HUES64 (cell line): Measurements from ENCODE around the gene PLA2G4B.
A peak's percentile ranks its signal among the peaks of the same experiment; 100 is the strongest.

ENCODE experiments used
- H3K27ac ChIP-seq: 2 replicates; pipeline ENCODE4 v1.7.0; 2013; ENCODE audit warnings: low read depth, low read length, inconsistent platforms
- H3K27me3 ChIP-seq: 2 replicates; pipeline ENCODE4 v1.6.1; 2013; ENCODE audit warnings: mild to moderate bottlenecking, low read length; ENCODE audit not compliant: insufficient read depth
- H3K36me3 ChIP-seq: 2 replicates; pipeline ENCODE4 v1.6.1; 2013; ENCODE audit warnings: mild to moderate bottlenecking, low read length; ENCODE audit not compliant: insufficient read depth
- H3K4me1 ChIP-seq: 2 replicates; pipeline ENCODE4 v1.6.1; 2013; ENCODE audit warnings: mild to moderate bottlenecking, low read length, moderate library complexity; ENCODE audit not compliant: insufficient read depth
- H3K4me3 ChIP-seq: 2 replicates; pipeline ENCODE4 v1.5.1; 2013; ENCODE audit warnings: mild to moderate bottlenecking, low read length, moderate library complexity
- H3K9ac ChIP-seq: 2 replicates; pipeline ENCODE4 v1.6.1; 2013; ENCODE audit warnings: mild to moderate bottlenecking, low read depth, low read length
- H3K9me3 ChIP-seq: 2 replicates; pipeline ENCODE4 v1.6.1; 2013; ENCODE audit warnings: low read depth, low read length; ENCODE audit not compliant: insufficient read depth
- WGBS: fragments of 150-250, 120-280 bp; methylation state at CpG from one replicate; pipeline ENCODE4 v1.1.7; 2013; ENCODE audit warnings: missing lambda C conversion rate; 5-methylcytosine and 5-hydroxymethylcytosine counted together

Gene PLA2G4B

DNA sequence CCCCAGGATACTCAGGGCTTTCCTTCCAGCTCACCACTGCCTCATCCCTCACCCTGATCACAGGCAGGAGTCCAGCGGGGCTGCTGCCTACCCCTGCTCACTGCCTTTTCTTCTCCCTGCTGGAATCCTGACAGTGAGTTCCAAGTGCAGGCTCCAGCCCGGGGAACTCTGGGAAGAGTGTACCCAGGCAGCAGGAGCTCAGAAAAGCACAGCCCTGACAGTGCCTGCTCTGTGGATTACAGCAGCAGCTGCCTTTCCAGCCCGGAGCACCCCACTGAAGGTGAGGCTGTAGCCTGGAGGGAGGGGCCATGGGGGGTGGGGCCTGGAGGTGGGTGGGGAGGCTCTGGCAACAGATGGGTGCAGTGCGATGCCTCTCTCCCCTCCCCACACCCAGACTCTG, 16.8 kb upstream of the PLA2G4B start:
- peaks cover 6% of the 10 kb centered on the region; the same call in 1 of the 2 replicates for H3K4me1 ChIP-seq
- H3K36me3 ChIP-seq = peaks cover 23% of the 10 kb centered on the region

DNA sequence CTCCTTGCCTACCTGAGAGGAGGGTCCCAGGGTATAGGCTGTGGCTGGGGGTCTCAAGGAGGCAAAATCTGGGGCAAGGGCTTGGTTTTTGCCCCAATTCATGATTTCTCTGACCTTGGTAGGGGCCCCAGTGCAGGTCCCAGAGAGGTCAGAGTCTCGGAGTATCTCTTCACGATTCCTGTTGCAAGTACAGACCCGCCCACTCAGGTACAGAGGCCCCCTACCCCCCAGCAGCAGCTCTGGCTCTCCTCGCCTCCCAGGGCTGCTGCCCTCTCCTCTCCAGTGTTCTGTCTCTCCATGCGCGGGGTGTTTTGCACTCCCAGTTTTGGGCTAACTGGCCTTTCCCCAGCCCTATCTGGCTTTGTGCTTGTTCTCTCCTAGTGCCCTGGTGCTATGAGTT, 16.2 kb upstream of the PLA2G4B start:
- 90% methylated on average over 6 of the region's 6 CpGs for WGBS

More for the DNA sequence above, 16.8 kb upstream of the PLA2G4B start:
- H3K4me3 ChIP-seq = no peak overlapping the region
- no peaks in the 10 kb centered on the region for H3K9me3 ChIP-seq
- no peak overlapping the region for H3K27ac ChIP-seq
- H3K27me3 ChIP-seq = no peaks in the 10 kb centered on the region
- H3K9ac ChIP-seq = no peak overlapping the region
- WGBS = 91% methylated on average over 3 of the region's 4 CpGs

DNA sequence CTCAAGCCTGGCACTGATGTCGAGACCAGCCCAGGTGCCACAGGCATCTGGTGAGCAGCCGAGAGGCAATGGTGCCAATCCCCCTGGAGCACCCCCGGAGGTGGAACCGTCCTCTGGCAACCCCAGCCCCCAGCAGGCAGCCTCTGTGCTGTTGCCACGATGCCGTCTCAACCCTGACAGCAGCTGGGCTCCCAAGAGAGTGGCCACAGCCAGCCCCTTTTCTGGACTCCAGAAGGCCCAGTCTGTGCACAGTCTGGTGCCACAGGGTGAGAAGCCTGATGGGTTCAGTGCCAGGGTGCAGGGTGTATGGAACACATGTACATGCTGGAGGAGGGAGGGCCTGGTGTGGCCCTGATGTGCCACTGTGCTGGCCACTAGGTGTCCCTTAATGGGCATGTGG, 15.7 kb upstream of the PLA2G4B start:
- 92% methylated on average over 6 of the region's 6 CpGs for WGBS

More for the DNA sequence above, 16.2 kb upstream of the PLA2G4B start:
- Histone ChIP-seq H3K4me1 (peaks cover 6% of the 10 kb centered on the region; the same call in 1 of the 2 replicates), H3K9ac (no peak overlapping the region), H3K27me3 (no peaks in the 10 kb centered on the region), H3K36me3 (peaks cover 22% of the 10 kb centered on the region), H3K27ac (no peak overlapping the region), H3K4me3 (no peak overlapping the region), H3K9me3 (no peaks in the 10 kb centered on the region)

DNA sequence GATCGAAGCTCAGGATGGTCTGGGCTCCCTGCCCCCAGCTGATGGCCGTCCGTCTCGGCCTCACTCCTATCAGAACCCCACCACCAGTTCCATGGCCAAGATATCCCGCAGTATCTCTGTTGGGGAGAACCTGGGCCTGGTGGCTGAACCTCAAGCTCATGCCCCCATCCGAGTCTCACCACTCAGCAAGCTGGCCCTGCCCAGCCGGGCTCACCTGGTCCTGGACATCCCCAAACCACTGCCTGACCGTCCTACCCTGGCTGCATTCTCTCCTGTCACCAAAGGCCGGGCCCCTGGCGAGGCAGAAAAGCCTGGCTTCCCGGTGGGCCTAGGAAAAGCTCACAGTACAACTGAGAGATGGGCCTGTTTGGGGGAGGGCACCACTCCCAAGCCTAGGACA, 15.1 kb upstream of the PLA2G4B start:
- 94% methylated on average over 11 of the region's 11 CpGs for WGBS
- Histone ChIP-seq H3K9ac (no peak overlapping the region), H3K4me1 (peaks cover 6% of the 10 kb centered on the region; the same call in 1 of the 2 replicates), H3K9me3 (no peaks in the 10 kb centered on the region), H3K27me3 (no peaks in the 10 kb centered on the region), H3K4me3 (no peak overlapping the region), H3K36me3 (peaks cover 12% of the 10 kb centered on the region; the same call in 1 of the 2 replicates), H3K27ac (no peak overlapping the region)

More for the DNA sequence above, 15.7 kb upstream of the PLA2G4B start:
- H3K4me1 ChIP-seq = peaks cover 6% of the 10 kb centered on the region; the same call in 1 of the 2 replicates
- H3K27ac ChIP-seq = no peak overlapping the region
- no peaks in the 10 kb centered on the region for H3K9me3 ChIP-seq
- H3K4me3 ChIP-seq = no peak overlapping the region
- H3K9ac ChIP-seq = no peak overlapping the region
- no peaks in the 10 kb centered on the region for H3K27me3 ChIP-seq
- H3K36me3 ChIP-seq = peaks cover 18% of the 10 kb centered on the region; the same call in 1 of the 2 replicates

DNA sequence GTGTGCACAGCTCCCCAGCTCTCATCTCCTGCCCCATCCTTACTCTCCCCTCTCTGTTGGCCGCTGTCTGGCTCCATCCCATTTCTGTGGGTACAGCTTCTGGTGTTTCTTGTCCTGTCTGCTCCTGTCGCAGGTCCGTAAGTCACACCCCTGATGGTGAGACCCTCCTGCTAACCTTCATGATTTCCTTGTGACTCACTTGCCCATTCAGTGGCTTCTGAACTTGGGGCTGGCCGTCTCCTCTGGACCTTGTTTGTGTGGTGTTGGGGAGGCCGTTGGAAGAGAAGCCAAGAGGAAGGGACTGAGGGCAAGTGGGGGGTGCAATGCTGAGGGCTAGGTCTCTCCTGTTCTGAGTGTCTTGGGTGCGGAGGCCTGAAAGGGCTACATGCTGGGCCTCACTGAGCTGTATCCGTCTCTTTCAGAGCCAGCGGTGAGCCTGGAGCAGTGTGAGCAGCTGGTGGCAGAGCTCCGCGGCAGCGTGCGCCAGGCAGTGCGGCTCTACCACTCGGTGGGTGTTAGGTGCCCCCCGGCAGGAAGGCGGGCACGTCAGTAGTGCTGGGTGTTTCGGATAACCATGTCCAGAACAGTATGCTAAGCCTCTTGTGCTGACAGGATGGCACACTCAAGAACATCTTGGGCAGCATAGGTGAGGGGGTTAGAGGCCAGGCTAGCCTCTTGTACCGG, 14.4 kb upstream of the PLA2G4B start:
- Histone ChIP-seq H3K9ac (no peak overlapping the region), H3K4me3 (no peak overlapping the region), H3K4me1 (peaks cover 10% of the 10 kb centered on the region; the same call in 1 of the 2 replicates), H3K27ac (no peak overlapping the region), H3K9me3 (no peaks in the 10 kb centered on the region), H3K36me3 (peaks cover 11% of the 10 kb centered on the region; the same call in 1 of the 2 replicates), H3K27me3 (no peaks in the 10 kb centered on the region)
- WGBS = 94% methylated on average over 19 of the region's 19 CpGs

DNA sequence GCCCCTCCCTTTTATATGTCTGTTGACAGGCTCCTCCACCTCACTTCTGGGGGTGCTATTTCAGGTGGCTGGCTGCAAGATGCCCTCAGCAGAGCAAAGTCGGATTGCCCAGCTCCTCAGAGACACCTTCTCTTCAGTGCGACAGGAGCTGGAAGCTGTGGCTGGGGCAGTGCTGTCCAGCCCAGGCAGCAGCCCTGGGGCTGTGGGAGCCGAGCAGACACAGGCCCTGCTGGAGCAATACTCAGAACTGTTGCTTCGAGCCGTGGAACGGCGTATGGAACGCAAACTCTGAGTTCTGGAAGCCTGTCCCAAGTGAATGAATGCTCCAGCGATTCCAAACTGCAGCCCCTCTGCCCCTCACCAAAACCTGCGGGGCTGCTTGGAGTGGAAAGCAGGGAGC, 13.5 kb upstream of the PLA2G4B start:
- 88% methylated on average over 10 of the region's 10 CpGs for WGBS

DNA sequence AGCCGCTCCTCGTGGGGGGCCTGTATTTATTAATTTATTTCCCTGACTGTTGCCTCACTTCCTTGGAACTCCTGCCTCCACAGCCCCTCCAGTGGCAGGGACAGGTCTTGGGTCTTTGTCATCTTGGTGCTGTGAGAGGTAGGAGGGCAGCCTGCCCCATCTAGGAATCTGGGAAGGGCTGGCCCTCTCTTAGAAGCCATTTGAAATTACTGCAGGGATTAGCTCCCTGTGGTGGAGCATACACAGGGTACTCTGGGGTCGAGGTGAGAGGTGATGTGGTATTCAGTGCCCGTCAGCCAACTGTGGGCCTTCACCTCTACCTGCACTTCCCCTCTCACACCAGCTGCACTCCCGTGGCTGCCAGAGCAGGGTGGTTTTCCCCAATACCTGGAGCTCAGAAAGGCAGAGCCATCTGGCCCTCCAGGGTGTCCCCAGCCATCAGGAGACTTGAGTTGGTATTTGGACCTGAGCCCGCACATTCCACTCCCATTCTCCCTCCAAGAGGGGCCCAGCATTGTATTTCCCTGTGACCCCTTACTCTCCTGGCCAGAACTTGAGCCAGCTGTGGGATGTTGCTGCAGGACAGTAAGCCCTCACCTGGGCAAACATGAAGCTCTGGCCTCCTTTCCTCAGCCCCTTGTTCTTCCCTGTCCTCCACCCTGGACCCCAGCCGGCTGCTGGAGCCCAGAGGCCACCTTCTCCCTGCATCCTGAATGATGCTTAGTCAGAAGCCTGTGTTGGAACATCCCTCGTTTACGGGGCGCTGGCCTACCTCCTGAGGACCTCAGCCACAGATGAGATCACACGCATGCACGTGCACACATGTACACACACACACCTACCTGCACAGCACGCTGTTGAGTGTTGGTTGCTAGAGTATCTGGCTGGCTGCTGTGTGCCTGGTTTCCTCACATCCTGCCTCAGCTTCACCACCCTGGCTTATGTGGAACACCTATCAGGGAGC, 12.8 kb upstream of the PLA2G4B start:
- Histone ChIP-seq H3K9ac (no peak overlapping the region), H3K4me3 (no peak overlapping the region), H3K4me1 (peaks cover 10% of the 10 kb centered on the region; the same call in 1 of the 2 replicates), H3K27ac (no peak overlapping the region), H3K36me3 (0 out of 2 replicates have a peak, but pooled peaks cover 6% of the 10 kb centered on the region), H3K9me3 (no peaks in the 10 kb centered on the region), H3K27me3 (no peaks in the 10 kb centered on the region)
- 91% methylated on average over 11 of the region's 13 CpGs for WGBS

More for the DNA sequence above, 13.5 kb upstream of the PLA2G4B start:
- Histone ChIP-seq H3K9me3 (no peaks in the 10 kb centered on the region), H3K4me3 (no peak overlapping the region), H3K27ac (no peak overlapping the region), H3K36me3 (0 out of 2 replicates have a peak, but pooled peaks cover 9% of the 10 kb centered on the region), H3K27me3 (no peaks in the 10 kb centered on the region), H3K4me1 (peaks cover 10% of the 10 kb centered on the region; the same call in 1 of the 2 replicates), H3K9ac (no peak overlapping the region)

DNA sequence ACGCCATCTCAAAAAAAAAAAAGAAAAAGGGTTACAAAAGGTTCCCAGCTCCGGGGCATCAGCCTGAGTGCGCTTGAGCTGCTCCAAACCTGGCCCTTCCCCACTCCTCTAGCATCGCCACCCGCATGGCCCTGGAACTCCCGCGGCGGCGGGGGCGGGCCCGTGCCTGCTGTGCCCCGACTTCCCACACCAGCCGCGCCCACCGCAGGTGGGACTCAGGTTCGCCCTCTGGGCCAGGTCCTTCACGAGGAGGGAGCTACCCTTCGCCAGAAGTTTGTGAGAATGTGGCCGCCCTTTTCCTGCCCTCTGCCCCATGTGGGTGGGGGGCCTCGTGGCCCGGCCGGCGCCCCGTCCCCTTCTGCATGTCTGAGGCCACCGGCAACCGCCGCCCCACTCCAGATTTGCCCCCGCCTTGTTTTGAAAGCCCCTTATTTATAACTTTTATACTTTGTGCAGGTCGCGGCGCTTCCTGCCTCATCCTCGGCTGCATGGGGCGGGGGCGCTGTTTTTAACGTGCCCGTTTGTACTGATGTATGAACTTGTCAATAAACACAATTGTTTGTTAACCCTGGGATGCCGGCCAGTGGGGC, 11.3 kb upstream of the PLA2G4B start:
- Histone ChIP-seq H3K27ac (no peak overlapping the region), H3K9me3 (no peaks in the 10 kb centered on the region), H3K36me3 (0 out of 2 replicates have a peak, but pooled peaks cover 5% of the 10 kb centered on the region), H3K9ac (peak overlapping the region; percentile 62), H3K27me3 (no peaks in the 10 kb centered on the region), H3K4me1 (peaks cover 10% of the 10 kb centered on the region; the same call in 1 of the 2 replicates), H3K4me3 (peak overlapping the region; percentile 80)
- WGBS = 3% methylated on average over 37 of the region's 37 CpGs

DNA sequence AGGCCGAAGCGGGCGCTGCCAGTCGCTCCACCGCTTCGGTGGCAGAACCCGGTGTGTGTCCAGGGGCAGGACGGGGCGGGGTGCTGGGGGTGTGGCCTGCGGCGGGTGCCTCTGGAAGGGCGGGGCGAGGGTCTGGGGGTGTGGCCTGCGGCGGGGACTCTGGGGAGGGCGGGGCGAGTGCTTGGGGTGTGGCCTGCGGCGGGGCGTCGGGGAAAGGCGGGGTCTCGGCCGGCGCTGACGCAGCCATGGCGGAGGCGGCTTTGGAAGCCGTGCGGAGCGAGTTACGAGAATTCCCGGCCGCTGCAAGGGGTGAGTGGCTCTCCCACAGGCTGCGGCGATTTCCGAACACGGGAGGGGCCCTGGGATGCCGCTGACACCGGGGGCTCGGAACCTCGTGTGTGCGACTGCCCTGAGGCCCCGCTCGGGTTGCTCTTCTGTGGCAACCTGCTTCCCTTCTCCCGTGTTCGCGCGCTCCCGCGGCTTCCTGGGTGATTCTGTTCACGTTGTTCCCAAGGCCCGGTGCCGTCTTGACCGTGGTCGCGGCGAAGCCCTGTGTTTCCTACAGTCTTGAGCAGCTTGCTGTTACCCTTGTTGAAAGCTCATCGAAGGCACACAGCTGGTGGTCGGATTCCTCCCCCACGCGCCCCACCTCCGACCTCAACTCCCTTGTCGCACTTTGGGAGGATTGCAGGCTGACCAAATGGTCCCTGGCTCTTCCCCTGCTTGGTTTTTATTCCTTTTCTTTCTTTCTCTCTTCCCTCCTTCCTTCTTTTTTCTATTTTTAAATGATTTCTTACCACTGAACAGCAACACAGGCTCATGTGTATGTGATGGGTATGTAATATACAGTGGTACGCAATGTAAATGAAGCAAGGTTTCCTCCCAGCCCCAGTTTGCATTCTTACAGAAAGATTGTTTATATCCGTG, 10.5 kb upstream of the PLA2G4B start, which contains the start of gene JMJD7:
JMJD7 (plus strand) TSS at position 213 of the 927 bp plus-strand sequence; CDS start at position 246, 33 bp downstream.
- Histone ChIP-seq H3K4me3 (peak within 1 kb of the TSS; percentile 80), H3K9ac (peak within 1 kb of the TSS; percentile 73), H3K36me3 (0 out of 2 replicates have a peak, but pooled peaks cover 4% of the 10 kb centered on the region), H3K27me3 (no peaks in the 10 kb centered on the region), H3K27ac (peak within 1 kb of the TSS; percentile 66), H3K9me3 (no peaks in the 10 kb centered on the region), H3K4me1 (peaks cover 10% of the 10 kb centered on the region; the same call in 1 of the 2 replicates)
- WGBS = 1% methylated on average over 66 of the region's 66 CpGs

DNA sequence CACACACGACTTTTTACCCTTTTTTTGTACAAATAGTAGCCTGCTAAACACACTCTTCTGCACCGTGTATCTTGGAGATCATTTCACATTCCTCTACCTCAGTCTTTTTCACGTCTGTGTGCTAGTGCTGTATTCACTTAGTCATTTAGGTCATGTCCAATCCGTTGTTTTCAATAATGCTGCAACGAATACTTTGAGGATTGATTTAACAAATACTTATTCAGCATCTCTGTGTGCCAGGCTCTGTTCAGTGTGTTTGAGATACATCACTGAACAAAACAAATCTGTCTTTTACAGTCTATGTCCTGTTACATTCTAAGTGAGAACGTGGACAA, 9.9 kb upstream of the PLA2G4B start:
- H3K27me3 ChIP-seq = no peaks in the 10 kb centered on the region
- H3K4me3 ChIP-seq = peak overlapping the region; percentile 80
- WGBS = 46% methylated on average over 6 of the region's 6 CpGs

More for the DNA sequence above, 9.9 kb upstream of the PLA2G4B start:
- H3K36me3 ChIP-seq = no peaks in the 10 kb centered on the region
- peak overlapping the region; percentile 73; the same call in 1 of the 2 replicates for H3K9ac ChIP-seq
- H3K9me3 ChIP-seq = no peaks in the 10 kb centered on the region
- H3K27ac ChIP-seq = no peak overlapping the region
- H3K4me1 ChIP-seq = peaks cover 10% of the 10 kb centered on the region; the same call in 1 of the 2 replicates
